A673 (cell line): ENCODE measurements around the gene UXS1. TPM values are rescaled to one million over a fixed set of nuclear protein-coding genes. Genes with fewer than 3 reads are reported as not detected.

Source experiments
- BruUV-seq: library from RNA; stranded (reverse); fragments of 400-500 nt; replicated peaks from 2 replicates; lab custom pipeline; 2021; lab: Mats Ljungman, UMichigan
- CTCF ChIA-PET: fragments of 300-600 bp; sonication (Branson Sonifier 250); formaldehyde crosslinking; loops from one replicate; lab custom pipeline; 2022; ENCODE audit warnings: antibody characterized with exemption; lab: Charles Lee
- POLR2A ChIA-PET: fragments of 300-600 bp; sonication (Branson Sonifier 250); formaldehyde crosslinking; loops from one replicate; lab custom pipeline; 2022; ENCODE audit warnings: antibody characterized with exemption; ENCODE audit not compliant: low non-redundant PET; lab: Charles Lee
- DNase-seq: peaks from one replicate; pipeline ENCODE4 v3.0.0-alpha.2; 2015; ENCODE audit warnings: low spot score
- H3K27ac ChIP-seq: fragments of 200-600 bp; sonication (generic); 2 replicates; pipeline ENCODE4 v1.5.1; 2016; ENCODE audit warnings: mixed run types, low read depth, mild to moderate bottlenecking, mixed read lengths, antibody characterized with exemption, low read length; ENCODE audit not compliant: poor library complexity, severe bottlenecking
- H3K27me3 ChIP-seq: fragments of 200-600 bp; sonication (generic); replicated peaks from 2 replicates; pipeline ENCODE4 v1.6.1; 2017; ENCODE audit warnings: mixed run types, low read depth, mild to moderate bottlenecking, mixed read lengths, antibody characterized with exemption, low read length; ENCODE audit not compliant: insufficient read depth, poor library complexity
- H3K36me3 ChIP-seq: fragments of 200-600 bp; sonication (generic); 2 replicates; pipeline ENCODE4 v1.6.1; 2016; ENCODE audit warnings: mixed run types, mild to moderate bottlenecking, mixed read lengths, antibody characterized with exemption, low read length; ENCODE audit not compliant: insufficient read depth, poor library complexity, severe bottlenecking
- H3K4me1 ChIP-seq: fragments of 200-600 bp; sonication (generic); 2 replicates; pipeline ENCODE4 v1.6.1; 2017; ENCODE audit warnings: mixed run types, mild to moderate bottlenecking, mixed read lengths, antibody characterized with exemption, low read length; ENCODE audit not compliant: insufficient read depth, poor library complexity, severe bottlenecking
- H3K4me3 ChIP-seq: fragments of 200-600 bp; sonication (generic); 2 replicates; pipeline ENCODE4 v1.5.1; 2016; ENCODE audit warnings: low read depth, mixed run types, mild to moderate bottlenecking, mixed read lengths, low read length; ENCODE audit not compliant: poor library complexity, severe bottlenecking
- H3K9me3 ChIP-seq: fragments of 200-600 bp; sonication (generic); 2 replicates; pipeline ENCODE4 v1.6.1; 2016; ENCODE audit warnings: mixed run types, low read depth, mild to moderate bottlenecking, mixed read lengths, antibody characterized with exemption, low read length; ENCODE audit not compliant: poor library complexity, severe bottlenecking
- CTCF ChIP-seq: fragments of 300-800, 200-600 bp; sonication (generic); conservative IDR thresholded peaks from 2 replicates; pipeline ENCODE4 v1.5.1; 2017; ENCODE audit warnings: low read depth, mild to moderate bottlenecking, antibody characterized with exemption, low read length, moderate library complexity, mixed read lengths
- EZH2 ChIP-seq: fragments of 200-600 bp; sonication (generic); IDR thresholded peaks from 2 replicates; pipeline ENCODE4 v1.6.1; 2017; ENCODE audit warnings: borderline replicate concordance, low read depth, mild to moderate bottlenecking, mixed read lengths, antibody characterized with exemption, low read length; ENCODE audit not compliant: poor library complexity, severe bottlenecking
- intact Hi-C: fragments of 100-400 bp; cut with micrococcal nuclease; formaldehyde crosslinking; loops from one replicate; pipeline ENCODE4 v1.10.0; 2022; ENCODE audit not compliant: unreplicated experiment
- total RNA-seq: library from RNA; stranded (reverse); gene quantifications from 2 replicates; pipeline ENCODE4 v1.2.3, GENCODE V29; 2021

The UXS1 gene
- total RNA-seq, 1 experiment from 2014 or later, result 48.6 TPM

DNA sequence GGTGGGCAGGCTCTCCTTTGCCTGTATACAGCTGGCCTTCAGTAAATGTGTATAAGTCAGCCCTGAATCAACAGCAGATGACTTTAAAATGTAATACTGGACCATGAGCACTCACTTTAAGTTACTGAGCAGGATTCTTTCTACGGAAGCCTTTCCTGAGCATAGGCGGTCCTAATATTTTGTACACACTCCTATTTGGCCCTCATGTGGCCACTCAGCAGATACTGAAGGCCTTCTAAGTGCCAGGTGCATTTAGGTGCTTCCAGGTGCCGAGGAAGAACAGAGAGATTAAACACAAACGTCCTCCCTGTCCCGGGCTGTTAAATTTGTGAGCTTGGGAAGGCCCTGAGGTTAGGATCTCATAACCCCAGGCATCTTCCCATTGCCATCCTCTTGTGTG is 27.0 kb downstream of the UXS1 start:
- no peaks in the 10 kb centered on the region for H3K36me3 ChIP-seq
- DNase-seq, result no peak
- H3K4me3 ChIP-seq, result no peak overlapping the region
- CTCF ChIA-PET, result no interaction called here
- POLR2A ChIA-PET, result no interaction called here
- BruUV-seq, result no TSS peak
- peaks cover 15% of the 10 kb centered on the region for H3K4me1 ChIP-seq
- no peak overlapping the region for H3K27ac ChIP-seq
- intact Hi-C loops, result no loop called here
- TF ChIP-seq EZH2 (no peak), CTCF (no peak)
- H3K9me3 ChIP-seq, result no peaks in the 10 kb centered on the region
- H3K27me3 ChIP-seq, result no peaks in the 10 kb centered on the region

DNA sequence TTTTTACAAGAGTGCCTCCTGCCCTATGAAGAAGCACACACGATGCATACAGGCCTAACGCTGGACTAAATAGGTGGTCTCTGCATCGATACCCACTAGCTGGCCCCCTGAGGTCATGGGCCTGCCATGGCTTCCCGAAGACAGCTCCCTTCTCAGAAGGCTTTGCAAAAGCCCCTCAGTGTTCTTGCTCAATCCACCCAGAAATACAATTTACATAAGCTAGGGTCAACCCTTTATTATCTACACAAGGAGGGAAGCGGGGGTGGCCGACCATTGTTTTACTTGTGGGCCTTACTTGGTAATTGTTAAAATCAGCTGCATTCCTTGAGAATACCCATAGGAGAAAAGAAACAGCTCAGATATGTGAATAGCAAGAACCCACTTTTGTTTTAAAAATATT is 28.5 kb downstream of the UXS1 start:
- BruUV-seq, result no TSS peak
- H3K36me3 ChIP-seq, result no peaks in the 10 kb centered on the region
- POLR2A ChIA-PET, result no interaction called here
- TF ChIP-seq EZH2, result no peak
- TF ChIP-seq CTCF, result no peak
- no peaks in the 10 kb centered on the region for H3K9me3 ChIP-seq
- no peak overlapping the region for H3K4me3 ChIP-seq
- no peak overlapping the region for H3K27ac ChIP-seq
- peaks cover 28% of the 10 kb centered on the region for H3K4me1 ChIP-seq
- no peak for DNase-seq
- CTCF ChIA-PET, result no interaction called here
- intact Hi-C loops, result no loop called here
- no peaks in the 10 kb centered on the region for H3K27me3 ChIP-seq

- peak; percentile 46 for DNase-seq
- Histone ChIP-seq H3K9me3 (no peaks in the 10 kb centered on the region), H3K4me3 (no peak overlapping the region), H3K4me1 (peaks cover 33% of the 10 kb centered on the region), H3K27me3 (no peaks in the 10 kb centered on the region), H3K36me3 (no peaks in the 10 kb centered on the region), H3K27ac (no peak overlapping the region)
- ChIA-PET POLR2A (no interaction called here), CTCF (no interaction called here)
- no TSS peak for BruUV-seq
- TF ChIP-seq EZH2, result no peak
- 0 out of 2 replicates have a peak, but pooled peaks have one; percentile 17 for TF ChIP-seq CTCF
- intact Hi-C loops, result no loop called here
Observed at GRCh38 chr2:106165029-106165428, 29.1 kb downstream of the UXS1 start.
